ENCODE data around the gene PRKAG2.
"Not testable (repeated sequence)": the region's sequence is repeated elsewhere in the genome, so short reads cannot be mapped to it uniquely, and the experiment has no call there.

Gene PRKAG2

DNA sequence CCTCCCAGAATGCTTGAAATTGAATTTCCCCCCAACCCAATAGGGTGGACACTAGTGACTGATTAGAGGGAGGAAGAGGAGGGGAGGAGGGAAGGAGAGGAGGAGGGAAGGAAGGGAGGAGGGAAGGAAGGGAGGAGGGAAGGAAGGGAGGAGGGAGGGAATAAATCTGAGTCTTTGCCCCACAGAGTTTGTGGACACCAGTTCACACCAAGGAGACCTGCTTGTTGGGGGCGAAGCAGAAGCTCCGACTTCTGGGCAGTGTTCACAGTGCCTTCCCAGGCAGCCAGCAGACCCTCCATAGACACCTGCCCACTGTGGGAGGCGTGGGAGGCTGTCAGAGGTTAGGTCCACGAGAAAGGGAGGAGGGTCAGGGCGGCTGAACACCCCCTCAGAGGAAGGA is 44.8 kb downstream of the PRKAG2 start:
- no peak for DNase-seq

DNA sequence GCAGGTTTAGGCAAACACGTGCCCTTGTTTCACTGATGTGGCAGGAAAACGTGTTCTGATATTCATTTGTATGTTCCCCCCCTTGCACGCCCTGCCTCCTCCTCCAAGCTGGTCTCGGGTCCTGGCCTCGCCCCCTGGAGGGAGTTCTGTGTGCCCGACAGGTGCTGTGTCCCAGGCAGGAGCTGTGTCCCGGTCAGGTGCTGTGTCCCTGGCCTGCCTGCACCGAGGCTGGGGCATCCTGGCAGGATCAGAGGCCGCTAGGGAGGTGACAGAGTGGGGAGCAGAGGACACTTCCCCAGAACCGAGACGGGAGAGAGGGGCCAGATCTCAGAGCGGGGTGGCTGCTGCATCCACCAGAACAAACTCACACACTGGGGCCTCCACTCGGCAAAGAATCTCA is 45.3 kb downstream of the PRKAG2 start:
- DNase-seq = no peak

DNA sequence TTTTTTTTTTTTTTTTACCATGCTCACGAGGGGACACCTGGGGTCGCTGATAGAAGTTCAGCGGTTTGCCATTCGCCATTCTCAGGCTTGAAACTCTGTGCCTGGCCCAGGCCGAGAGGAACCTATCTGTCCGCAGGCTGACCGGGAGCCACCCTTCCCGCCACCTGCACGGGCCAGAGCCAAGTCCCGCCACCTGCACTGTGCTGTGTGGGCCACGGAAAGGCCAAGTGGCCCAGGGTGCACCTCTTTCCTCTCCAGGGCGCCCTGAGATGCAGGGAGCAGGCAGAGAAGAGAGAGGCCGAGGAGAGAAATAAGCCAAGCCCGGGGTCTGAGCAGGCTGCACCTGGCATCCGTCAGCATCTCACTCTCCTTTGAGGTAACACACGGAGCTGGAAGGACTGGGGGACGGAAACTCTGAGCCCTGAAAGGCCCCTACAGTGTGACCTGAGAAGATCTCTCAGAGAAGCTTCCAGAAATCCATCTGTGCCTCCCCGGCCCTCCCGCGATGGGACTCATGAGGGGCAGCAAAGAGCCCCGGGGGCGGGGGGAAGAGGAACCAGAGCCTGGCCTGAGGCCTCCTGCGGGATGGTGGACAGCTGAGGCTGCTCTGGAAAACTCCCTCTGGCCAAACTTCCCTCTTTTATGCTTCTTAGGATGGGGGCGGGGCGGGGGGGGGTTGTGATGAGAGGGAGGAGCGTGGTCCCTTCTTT is 46.6 kb downstream of the PRKAG2 start:
- no peak for DNase-seq

DNA sequence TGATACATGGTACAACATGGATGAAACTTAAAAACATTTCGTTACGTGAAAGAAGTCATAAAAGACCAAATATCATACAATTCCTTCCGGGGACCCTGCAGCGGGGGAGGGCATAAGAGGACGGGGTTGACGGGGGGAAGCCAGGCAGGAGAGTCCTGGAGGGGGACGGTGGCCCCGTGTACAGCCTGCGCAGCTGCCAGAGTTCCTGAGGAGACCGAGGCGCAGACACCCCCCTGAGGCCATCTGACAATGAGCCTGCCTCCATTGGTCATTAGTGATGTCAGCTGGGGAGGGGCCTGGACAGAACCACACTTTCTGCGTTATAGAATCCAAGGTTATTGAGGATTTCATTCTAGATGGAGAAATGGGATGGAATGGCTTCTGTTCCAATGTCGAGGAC is 47.2 kb downstream of the PRKAG2 start:
- DNase-seq = no peak

DNA sequence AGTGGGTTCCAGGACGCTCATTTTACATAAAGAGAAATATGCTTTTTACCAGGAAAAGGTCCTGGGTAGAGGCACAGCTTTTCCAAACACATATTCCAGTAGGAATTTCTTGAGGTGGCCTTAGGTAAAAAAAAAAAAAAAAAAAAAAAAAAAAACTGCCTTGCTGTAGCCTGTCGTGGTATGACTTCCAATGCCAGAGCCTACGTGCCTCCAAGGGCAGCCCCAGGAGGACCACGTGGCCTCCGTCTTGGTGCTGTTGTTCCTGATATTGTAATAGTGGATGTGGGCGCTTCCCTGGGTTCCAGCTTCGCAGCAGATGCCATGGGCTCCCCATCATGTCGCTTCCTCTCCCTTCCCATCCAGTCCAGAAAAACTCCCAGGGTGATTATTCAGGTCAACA is 49.3 kb downstream of the PRKAG2 start:
- no peak for DNase-seq

DNA sequence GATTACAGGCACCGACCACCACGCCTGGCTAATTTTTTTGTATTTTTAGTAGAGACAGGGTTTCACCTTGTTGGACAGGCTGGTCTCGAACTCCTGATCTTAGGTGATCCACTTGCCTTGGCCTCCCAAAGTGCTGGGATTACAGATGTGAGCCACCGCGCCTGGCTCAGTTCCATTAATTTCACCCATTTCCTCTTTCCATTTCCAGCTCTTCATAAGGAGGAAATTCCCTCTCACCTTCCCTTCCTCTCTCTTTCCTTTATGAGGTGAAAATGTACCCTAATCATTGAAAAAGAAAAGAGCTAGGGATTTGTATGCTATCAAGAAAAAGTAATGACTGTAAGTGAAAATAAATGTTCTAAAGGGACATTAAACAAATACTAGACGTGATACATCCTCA is 50.6 kb downstream of the PRKAG2 start:
- not testable (repeated sequence) for DNase-seq

DNA sequence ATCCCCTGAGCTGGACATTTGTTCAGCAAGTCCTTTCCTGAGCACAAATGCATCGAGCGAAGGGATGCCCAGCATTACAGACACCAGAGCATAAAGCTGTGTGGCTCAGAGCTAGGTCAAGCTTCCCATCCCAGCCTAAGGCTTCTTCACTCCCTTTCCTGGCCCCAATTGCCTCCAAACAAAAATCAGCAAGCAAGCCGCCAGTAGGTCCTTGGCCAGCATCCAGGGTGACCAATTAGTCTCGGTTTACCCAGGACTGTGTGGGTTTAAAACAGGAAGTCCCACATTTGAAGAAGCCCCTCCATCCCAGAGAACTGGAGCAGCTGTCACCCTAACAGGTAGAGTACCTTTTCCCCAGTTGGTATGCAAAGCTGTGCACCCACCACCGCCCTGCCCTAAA is 51.2 kb downstream of the PRKAG2 start:
- DNase-seq = no peak

DNA sequence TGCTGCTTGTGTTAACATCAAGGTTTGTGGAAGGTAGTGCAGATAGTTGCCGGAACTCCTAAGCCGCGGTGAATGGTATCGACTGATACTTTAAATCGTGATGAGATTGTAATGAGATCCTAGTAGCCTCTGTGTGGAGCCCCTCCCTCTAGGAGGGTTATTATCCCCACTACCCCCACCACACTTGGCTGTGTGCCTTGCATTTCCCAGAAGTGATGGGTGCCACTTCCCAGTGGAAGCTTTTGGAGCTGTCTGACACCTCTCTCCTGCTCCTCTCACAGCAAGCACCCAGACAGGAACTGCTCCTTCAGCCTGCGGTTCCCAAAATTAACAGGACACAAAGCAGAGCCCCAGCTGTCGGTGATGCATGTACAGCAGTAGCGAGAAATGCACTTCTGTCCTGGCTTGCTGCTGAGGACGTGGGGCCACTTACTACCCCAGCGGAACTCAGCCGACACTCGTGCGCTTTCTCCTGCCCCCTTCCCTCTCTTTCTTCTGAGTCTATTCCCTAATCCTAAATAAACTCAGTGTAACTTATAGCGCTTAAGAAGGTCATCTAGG is 52.5 kb downstream of the PRKAG2 start:
- no peak for DNase-seq

DNA sequence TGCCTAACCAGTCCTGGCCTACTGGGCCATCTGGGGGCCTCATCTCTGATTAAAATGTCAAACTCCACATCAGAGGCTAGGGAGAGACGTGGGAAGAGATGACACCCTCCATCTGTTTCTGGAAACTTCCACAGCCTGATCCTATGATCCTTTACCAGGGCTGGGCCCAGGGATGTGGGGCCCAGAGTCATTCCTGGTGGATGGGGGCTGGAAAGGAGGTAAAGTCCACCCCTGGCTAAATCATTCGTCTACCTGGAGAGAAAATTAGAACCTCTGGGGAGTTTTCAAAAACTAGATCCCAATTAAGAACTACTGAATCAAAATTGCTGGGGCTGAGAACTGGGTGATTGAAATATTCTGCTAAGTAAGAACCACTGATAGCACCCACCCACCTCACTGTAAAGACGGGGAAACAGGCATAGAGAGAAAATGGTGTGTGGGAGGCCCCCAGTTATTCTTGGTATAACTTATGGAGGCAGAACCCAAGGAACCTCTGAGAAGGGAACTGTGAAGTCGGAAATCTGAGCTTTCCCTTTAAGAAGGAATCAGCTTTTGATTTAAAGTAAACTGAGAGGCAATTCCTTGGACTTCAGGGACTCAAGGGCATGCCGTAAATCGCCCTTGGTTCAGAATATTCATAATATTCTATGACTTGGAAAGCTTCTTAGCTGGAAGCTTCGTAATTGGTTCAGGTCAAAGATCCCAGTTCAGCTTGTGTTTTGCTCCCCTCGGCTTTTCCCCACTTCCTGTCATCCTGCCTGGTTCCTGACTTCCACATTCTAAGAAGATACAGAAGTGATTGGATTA is 53.1 kb downstream of the PRKAG2 start:
- no peak for DNase-seq

DNA sequence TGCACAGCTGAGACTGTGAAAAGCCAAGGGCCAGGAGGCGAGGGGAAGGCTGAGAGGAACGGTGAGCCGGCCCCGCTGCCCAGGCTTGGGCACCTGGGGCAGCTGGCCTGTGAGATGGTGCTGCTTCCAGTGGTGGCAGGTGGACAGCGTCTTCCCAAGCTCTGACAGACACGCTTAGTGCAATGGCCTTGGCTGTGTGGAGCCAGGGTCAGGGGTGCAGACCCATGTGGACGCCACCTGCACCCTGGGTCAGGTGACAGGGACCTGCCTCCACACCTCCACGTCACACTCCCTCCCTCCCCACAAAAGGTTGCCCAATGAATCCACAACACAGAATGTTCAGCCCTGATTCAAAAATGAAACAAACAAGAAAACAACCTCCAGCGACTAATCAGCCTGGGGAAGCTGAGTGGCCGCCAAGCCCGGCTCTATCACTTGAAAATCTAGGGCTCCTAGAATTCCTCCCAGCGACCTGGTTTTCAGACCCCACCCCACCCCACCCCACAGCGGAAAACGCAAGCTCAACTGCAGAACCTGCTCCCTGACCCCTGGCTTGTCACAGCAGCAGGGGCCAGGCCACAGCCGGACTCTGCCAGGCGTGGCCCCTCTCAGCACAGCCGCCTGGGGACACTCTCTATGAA is 54.3 kb downstream of the PRKAG2 start:
- DNase-seq = no peak

DNA sequence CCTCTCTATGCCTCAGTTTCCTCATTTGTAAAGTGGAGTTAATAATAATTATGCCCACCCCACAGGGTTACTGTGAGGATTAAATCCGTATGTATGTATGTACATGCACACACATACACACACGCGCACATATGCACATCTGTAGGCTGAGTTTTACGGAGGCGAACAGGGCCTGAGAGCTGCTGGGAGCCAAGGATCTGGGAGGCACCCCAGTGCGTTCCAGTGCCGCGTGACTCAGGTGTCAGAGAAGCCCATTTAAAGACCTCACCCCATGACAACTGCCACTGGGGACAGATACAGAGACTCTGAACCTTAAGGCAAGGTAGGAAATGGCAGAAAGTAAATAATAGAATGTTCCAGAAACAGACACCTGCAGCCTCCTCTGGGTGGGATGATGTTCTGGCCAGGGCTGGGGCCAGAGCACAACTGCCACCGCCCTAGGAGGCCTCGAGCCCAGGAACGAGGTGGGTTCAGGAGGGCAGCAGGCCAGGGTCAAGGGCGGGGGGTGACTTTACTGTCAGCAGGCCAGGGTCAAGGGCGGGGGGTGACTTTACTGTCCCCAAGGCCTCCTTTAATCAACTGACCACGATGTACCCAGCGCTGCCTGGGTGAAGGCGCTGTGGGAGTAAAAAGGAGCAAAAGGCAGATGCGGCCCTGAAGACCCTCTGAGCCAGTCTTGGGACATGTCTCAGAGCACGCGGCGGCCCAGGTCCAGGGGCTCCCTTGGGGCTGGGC is 54.9 kb downstream of the PRKAG2 start:
- DNase-seq = no peak

DNA sequence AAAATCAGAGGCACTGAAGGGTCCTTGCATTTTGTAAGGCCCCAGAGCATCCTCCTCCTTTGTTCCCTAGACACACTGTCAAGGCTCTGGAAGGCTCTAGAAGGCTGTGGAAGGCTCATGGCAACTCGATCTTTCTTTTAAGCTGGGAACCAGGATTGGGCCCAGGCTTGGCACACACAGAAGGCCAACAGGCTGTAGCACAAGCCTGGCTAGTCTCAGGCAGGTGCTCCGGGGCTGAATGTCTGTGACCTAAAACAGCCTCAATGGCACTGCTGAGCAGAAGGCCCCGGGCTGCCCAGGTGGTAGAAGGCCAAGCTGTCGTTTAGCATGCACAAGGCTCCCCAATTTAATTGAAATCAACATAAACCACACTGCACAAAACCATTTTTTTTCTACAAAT is 55.7 kb downstream of the PRKAG2 start:
- no peak for DNase-seq

DNA sequence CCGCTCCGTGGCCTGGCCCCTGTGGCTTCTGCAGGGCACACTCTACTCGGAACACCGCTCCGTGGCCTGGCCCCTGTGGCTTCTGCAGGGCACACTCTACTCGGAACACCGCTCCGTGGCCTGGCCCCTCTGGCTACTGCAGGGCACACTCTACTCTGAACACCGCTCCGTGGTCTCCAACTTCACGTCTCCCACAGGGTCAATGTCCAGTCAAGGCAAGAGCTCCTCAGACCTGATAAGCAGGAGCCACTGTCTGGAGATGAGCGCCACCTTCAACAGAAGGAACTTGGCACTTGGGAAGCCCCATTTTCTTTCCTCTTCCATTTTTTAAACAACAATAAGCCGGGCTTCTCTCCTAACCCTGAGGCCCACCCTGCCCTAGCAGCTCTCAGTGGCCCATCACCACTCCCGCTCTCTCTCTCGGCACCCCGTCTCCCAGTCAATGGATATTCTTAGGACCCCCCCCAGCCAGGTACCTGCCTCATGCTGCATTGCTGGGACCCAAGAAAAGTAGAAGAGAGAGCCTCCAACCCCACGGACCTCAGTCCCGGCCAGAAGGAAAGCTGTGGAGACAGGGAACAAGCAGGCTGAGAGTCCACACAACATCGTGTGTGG is 56.3 kb downstream of the PRKAG2 start:
- DNase-seq = no peak

DNA sequence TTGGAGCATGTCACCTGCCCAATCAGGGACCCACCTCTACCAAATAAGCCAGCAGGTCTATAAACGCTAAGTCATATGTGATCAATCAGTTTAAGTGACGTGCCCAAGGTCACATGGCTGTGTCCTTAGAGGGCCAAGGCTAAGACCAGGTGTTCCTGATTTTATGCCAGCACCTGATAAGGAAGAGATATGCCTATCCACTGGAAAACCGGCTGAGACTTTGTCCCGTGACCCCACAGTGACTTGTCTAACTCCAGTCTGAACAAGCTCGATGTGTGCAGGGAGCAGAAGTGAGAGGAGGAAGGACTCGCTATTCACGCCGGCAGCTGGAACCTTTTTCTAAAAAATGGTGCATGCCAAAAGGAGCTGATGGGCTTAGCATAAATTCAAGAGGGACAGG is 57.0 kb downstream of the PRKAG2 start:
- DNase-seq = no peak

DNA sequence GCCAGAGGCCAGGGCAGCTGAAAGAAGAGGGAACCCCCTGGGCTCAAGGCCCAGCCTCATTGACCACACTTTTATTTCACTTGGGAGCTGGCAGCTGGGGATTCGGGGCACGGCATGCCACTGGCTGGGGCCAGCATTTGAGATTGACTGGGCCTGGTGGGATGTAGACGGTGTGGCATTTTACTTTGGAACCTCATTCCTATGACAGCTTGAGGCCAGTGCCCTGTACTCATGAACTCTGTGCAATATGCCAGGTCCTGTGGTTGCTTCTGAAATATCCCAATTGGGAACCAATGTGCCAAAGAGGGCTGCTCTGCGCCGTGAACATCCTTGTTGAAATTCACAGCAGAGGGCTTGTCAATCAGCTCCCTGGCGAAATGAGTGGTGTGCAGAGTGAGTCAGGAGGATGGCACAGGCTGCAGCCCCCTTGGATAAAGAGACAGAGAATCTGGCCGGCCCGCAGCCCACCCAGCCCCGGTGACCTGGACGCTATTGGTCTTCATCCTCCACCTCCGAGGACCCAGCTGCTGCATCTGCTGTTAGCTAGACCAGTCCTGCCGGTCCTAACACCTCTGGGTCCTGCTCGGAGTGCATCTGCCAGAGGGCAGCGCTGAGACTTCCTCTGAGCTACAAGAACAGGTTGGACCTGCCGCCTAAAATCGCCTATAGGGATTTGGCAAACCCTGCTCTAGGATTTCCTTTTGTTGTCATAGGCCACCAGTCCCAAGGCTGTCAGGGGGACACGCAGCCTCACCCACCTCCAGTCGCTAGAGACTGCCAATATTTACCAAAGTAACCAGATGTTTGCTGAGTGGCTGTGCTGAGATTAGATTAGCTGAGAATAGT is 58.0 kb downstream of the PRKAG2 start:
- DNase-seq = no peak

DNA sequence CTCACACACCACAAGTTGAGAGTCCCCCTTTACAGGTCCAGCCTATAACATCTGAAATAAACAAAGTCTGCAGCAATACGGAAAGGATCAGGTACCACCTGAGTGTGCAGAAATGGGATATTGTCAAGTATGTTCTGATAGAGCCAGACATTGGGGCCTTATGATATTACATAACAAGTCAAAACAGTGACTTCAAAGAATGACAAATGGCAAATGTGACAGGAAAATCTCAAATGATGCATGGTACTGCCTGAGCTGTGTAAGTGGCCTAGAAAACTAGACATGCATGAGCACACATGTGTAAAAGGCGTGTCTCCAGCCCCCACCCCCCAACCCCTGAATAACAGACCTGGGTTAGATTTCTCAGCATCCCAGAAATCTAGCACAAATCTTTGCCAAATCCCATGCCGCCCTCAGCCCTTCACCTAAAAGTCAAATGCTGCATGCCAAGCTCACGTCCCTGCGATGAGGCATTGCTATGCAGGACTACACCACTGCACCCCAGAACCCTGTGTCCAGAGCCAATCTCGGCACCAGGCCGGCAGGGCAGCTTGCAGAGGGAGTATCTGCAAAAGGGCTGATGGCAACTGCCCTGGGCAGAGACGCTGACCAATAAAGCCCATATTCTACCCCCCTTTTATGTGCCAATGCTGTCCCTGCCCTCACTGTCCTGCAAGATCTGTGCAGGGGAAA is 58.8 kb downstream of the PRKAG2 start:
- no peak for DNase-seq

DNA sequence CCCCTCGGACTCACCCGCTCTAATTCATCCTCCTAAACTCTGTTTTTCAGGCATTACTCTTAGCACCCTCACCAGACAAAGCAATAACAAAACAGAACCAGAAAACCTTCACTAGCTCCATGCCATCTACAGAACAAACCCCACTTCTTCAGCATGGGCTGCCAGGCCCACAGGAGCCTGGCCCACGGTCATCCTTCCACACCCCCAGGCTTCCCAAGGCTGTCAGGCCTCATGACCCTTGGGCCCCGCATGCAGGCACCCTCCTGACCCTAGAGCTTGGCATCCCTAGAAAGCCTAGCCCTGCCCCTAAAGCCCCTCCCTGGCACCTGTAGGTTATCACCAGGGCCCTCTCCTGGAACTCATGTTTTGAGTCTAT is 59.6 kb downstream of the PRKAG2 start:
- no peak for DNase-seq

DNA sequence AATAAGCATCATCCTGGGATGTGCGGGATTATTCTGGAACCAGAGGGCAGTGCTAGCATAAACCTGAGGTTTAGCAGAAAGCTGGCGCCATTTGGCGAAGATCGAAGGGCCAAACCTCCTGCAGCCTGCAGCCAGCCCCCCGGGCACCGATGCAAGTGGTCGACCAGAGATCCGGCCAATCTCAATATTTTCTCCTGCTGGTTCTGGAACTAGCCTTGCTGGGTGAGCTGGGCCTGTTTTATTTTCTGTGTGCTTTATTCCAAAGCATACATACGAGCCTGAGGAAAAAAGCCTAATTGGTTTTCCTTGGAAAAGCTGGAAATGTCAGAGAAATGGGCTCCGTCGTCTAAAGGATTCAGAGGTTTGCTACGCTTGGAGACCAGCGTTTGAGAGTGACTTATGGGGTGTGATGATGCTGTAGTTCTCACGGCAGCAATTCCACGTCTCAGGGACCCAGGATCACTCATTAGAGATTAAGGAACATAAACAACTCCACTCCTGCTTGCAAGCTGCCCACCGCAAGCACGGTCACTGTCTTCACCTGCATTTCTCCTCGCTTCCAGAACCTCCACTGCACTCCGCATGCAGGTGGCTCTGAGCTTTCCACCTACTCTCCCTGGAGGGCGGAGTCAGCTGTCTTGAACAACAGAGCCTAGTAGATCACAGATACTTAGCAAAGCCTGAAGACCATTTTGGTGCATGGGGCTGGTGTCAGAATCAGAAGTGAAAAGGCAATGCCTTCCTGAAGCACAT is 60.2 kb downstream of the PRKAG2 start:
- no peak for DNase-seq

DNA sequence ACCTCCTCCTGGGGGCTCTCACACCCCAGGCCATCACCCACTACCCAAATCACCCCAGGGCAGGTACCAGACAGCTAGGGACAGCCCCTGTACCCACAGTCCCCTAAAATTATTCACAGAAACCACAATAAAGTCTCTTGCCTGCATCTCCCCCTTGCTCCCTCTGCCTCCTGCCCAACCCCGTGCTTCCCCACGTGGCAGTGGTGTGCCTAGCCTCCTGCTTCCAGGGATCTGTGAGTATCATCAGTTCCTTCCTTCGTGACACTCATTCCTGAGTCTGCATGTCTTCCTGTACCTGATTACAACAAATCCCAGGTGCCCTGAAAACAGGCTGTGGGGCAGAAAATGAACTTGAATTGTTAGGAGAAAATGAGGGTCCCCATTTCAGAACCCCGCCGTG is 61.5 kb downstream of the PRKAG2 start:
- DNase-seq = no peak

DNA sequence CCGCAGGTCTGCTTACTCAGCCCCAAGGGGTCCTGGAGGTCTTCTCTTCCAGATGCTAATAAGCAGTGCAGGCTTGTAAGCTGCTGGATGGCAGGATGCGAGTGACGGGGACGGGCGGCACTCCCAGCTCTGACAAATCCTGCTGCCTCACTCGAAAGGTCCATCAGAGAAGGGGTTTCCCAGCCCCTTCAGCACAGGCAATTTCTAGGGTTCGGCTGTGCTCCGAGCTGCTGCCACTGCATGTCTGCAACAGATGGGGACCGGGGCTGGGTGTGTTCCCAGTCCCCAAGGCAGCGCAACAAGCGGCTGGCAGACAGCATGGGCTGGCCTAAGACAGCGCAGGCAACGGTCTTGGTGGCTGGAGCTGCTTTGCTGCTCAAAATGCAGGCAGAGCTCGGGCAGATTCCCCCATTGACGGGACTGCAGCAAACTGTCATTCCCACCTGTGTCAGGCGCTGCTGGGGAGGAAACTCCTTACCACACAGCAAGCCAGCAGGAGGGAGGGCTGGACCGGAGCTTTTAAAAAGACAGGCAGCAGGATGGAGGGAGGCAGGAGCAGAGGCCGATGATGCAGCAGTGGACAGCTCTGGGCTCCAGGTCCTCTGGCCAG is 62.4 kb downstream of the PRKAG2 start:
- no peak for DNase-seq

Measured in stimulated activated CD4-positive, alpha-beta T cell treated with anti-CD3 and anti-CD28 coated beads, Interleukin-4, amount 100 ng/mL, for 24 hours (primary cell).